Choroid plexus epithelial cell (primary cell): ENCODE results near the gene NRIP1.
A peak's percentile ranks its signal among the peaks of the same experiment; 100 is the strongest.

Source experiments
- DNase-seq: peaks from one replicate; pipeline ENCODE4 v3.0.0-alpha.2; 2010; ENCODE audit warnings: low read depth
- H3K4me3 ChIP-seq: 2 replicates; pipeline ENCODE4 v1.5.1; 2011; ENCODE audit warnings: low read depth, mild to moderate bottlenecking, control low read depth, low read length, moderate library complexity
- CTCF ChIP-seq: conservative IDR thresholded peaks from 2 replicates; pipeline ENCODE4 v1.5.1; 2011; ENCODE audit warnings: low read depth, mild to moderate bottlenecking, control low read depth, inconsistent platforms, low read length, moderate library complexity

NRIP1 gene

GRCh38 chr21:15018382-15018781 is 46.4 kb downstream of the NRIP1 start:
- no peak for DNase-seq
- no peak overlapping the region for H3K4me3 ChIP-seq
- TF ChIP-seq CTCF: no peak

- no peak overlapping the region for H3K4me3 ChIP-seq
- peak; percentile 72 for DNase-seq
- TF ChIP-seq CTCF: no peak
These were observed 49.0 kb downstream of the NRIP1 start for GRCh38 chr21:15015622-15016471.

- peak; percentile 52 for DNase-seq
These were observed 50.6 kb downstream of the NRIP1 start for GRCh38 chr21:15014221-15014620.

GRCh38 chr21:15011967-15012366 is 52.8 kb downstream of the NRIP1 start:
- no peak for TF ChIP-seq CTCF
- no peak for DNase-seq
- H3K4me3 ChIP-seq: no peak overlapping the region

More at GRCh38 chr21:15014221-15014620, 50.6 kb downstream of the NRIP1 start:
- H3K4me3 ChIP-seq: no peak overlapping the region
- no peak for TF ChIP-seq CTCF

GRCh38 chr21:15010645-15011044 is 54.2 kb downstream of the NRIP1 start:
- no peak overlapping the region for H3K4me3 ChIP-seq
- peak; percentile 53 for DNase-seq
- no peak for TF ChIP-seq CTCF

GRCh38 chr21:15009837-15010363 is 54.9 kb downstream of the NRIP1 start:
- TF ChIP-seq CTCF: no peak
- H3K4me3 ChIP-seq: no peak overlapping the region
- DNase-seq: peak; percentile 83
